ENCODE measurements around the gene TBC1D16. TPM values are rescaled to one million over a fixed set of nuclear protein-coding genes. Genes with fewer than 3 reads are reported as not detected.

The TBC1D16 gene
- polyA plus RNA-seq, 4 donors, result 27.2 to 35.6 (median 34.1) TPM

GRCh38 chr17:79942591-79943346 is 92.9 kb downstream of the TBC1D16 start:
- DNase-seq (ENCODE audit: low read depth in 4 of 4, low spot score in 3 of 4), result no peak

GRCh38 chr17:79942011-79942405 is 93.7 kb downstream of the TBC1D16 start:
- DNase-seq (ENCODE audit: low read depth in 4 of 4, low spot score in 3 of 4), result no peak

- no peak for DNase-seq (ENCODE audit: low read depth in 4 of 4, low spot score in 3 of 4)
Observed at GRCh38 chr17:79941088-79942010, 94.3 kb downstream of the TBC1D16 start.

- DNase-seq (ENCODE audit: low read depth in 4 of 4, low spot score in 3 of 4), result no peak
Observed at GRCh38 chr17:79940459-79941087, 95.1 kb downstream of the TBC1D16 start.

- DNase-seq (ENCODE audit: low read depth in 4 of 4, low spot score in 3 of 4), result no peak
Observed at GRCh38 chr17:79939755-79940458, 95.8 kb downstream of the TBC1D16 start.

GRCh38 chr17:79939094-79939435 is 96.6 kb downstream of the TBC1D16 start:
- DNase-seq (ENCODE audit: low read depth in 4 of 4, low spot score in 3 of 4), result no peak

GRCh38 chr17:79938336-79939093 is 97.2 kb downstream of the TBC1D16 start:
- DNase-seq (ENCODE audit: low read depth in 4 of 4, low spot score in 3 of 4), result no peak

GRCh38 chr17:79937391-79938335 is 98.0 kb downstream of the TBC1D16 start:
- no peak for DNase-seq (ENCODE audit: low read depth in 4 of 4, low spot score in 3 of 4)

GRCh38 chr17:79936641-79937381 is 98.9 kb downstream of the TBC1D16 start:
- DNase-seq (ENCODE audit: low read depth in 4 of 4, low spot score in 3 of 4), result no peak

GRCh38 chr17:79936050-79936449 is 99.6 kb downstream of the TBC1D16 start:
- no peak for DNase-seq (ENCODE audit: low read depth in 4 of 4, low spot score in 3 of 4)

- no peak for DNase-seq (ENCODE audit: low read depth in 4 of 4, low spot score in 3 of 4)
Observed at GRCh38 chr17:79935197-79935885, 100.3 kb downstream of the TBC1D16 start.

- DNase-seq (ENCODE audit: low read depth in 4 of 4, low spot score in 3 of 4), result no peak
Observed at GRCh38 chr17:79934653-79934970, 101.1 kb downstream of the TBC1D16 start.

- no peak for DNase-seq (ENCODE audit: low read depth in 4 of 4, low spot score in 3 of 4)
Observed at GRCh38 chr17:79933863-79934652, 101.6 kb downstream of the TBC1D16 start.

- no peak for DNase-seq (ENCODE audit: low read depth in 4 of 4, low spot score in 3 of 4)
Observed at GRCh38 chr17:79932451-79933306, 103.0 kb downstream of the TBC1D16 start.

- DNase-seq (ENCODE audit: low read depth in 4 of 4, low spot score in 3 of 4), result no peak
Observed at GRCh38 chr17:79931817-79932309, 103.8 kb downstream of the TBC1D16 start.

All from right renal pelvis (tissue), 4 donors.